ENCODE data around the gene ELF1.
"Not testable (repeated sequence)": the region's sequence is repeated elsewhere in the genome, so short reads cannot be mapped to it uniquely, and the experiment has no call there.

Gene ELF1

DNA sequence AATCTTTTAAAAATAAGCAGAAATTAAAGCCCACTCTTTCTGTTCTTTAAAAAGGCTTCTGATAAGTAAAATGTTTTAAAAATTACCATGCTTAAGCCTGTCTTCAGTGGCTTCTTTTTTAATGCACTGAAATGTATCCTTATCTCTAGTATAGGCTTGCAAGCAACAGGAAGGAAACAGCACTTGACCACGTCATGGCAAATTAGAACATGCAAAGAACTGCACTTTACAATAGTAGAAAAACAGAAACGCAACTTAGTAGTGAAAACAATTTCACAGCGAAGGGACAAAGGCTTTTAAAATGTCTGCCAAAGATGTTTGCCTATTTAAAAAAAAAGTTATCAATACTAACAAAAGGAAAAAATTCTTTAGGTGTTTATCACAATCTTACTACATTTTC is 36.3 kb downstream of the ELF1 start:
- no peak for DNase-seq (ENCODE audit: low spot score)

DNA sequence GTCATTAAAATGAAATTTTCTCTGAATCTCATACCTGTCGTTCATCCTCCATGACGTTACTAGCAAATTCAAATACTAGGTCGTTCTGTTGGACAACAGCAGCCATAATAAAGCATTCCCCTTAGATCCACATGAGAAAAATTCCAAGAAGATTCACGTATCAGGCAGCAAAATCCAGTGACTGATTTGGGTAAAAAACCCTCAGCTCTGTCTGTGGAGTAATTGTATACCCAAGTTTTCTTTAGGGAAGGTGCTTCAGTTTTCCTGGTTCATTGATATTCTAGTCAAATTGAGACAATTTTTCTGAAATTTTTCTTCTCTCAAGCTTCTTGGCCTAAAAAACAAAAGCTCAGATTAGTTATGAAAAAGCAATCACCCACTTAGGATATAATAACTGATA is 37.2 kb downstream of the ELF1 start:
- no peak for DNase-seq (ENCODE audit: low spot score)

DNA sequence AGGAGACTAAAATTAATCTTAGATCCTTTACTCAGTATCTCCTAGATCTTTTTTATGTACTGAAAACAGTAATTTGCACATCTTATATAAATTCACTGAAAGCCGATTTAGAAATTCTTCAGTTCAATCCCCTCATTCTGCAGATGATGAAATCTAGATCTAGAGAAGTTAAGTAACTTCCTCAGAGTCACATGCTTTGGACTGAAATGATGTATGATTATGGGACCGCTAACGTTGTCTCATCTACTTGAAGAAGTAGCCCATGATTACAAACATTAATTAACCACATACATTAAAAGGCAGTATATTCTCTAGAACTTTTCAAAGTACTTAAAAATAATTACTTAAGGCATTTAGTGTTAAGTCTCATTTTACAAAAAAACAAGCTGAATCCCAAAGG is 37.8 kb downstream of the ELF1 start:
- no peak for DNase-seq (ENCODE audit: low spot score)

DNA sequence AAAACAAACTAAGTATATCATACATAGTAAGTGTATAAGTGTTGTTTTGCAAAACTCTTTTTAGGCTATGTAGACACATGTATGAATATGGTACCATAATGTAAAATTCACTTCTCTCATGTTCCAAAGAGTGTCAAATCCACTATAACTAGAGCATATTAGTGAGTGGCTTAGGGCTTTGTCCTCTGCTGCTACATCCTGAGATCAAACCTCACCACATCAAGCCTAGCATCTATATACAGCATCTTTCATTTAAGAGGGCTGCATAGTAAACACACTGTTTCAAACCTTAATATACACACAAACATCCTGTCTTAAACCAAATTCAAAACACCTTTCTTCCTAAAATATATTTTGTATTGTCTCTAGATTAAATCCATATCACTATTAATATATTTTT is 38.7 kb downstream of the ELF1 start:
- no peak for DNase-seq (ENCODE audit: low spot score)

DNA sequence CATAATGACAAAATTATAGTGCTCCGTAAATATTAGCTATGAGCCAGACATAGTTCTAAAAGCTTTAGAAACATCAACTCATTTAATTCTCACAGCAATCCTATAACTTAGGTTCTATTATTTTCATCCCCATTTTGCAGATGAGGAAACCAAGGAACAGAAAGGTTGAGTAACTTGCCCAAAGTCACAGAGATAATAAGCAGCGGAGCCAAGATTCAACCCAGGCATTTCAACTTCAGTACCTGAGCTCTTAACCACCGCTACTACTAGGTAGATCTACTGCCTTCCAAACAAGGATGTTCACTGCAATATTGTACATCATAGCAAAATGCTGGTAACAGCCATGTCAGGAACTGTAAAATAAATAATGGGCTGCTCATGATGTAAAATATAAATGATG is 39.9 kb downstream of the ELF1 start:
- DNase-seq (ENCODE audit: low spot score): no peak

DNA sequence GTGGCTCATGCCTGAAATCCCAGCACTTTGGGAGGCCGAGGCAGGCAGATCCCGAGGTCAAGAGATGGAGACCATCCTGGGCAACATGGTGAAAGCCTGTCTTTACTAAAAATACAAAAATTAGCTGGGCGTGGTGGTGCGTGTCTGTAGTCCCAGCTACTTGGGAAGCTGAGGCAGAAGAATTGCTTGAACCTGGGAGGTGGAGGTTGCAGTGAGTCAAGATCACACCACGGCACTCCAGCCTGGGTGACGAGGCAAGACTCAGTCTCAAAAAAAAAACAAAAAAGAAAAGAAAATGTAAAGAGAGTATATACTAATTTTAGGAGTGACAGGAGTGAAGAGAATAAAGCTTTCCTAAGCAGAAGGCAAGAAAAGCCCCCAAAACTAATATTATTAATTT is 41.0 kb downstream of the ELF1 start:
- not testable (repeated sequence) for DNase-seq (ENCODE audit: low spot score)

DNA sequence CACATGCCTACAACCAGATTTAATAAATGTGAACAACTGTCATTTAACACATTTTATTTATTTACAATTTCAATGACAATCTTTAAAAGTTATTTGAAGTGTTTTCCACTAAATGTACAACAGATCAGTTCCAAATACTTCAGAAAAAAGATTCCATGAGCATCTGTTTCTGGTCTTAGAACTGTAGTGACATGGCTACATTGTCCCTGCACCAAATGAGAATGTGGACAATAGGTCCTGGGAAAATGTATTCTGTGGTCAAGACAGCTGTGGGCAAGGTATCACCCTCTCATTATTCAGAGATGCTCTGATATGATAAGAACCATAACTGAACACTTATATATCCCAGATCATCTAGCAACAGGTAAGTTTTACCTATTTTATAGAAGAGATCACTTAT is 43.7 kb downstream of the ELF1 start:
- DNase-seq (ENCODE audit: low spot score): no peak

DNA sequence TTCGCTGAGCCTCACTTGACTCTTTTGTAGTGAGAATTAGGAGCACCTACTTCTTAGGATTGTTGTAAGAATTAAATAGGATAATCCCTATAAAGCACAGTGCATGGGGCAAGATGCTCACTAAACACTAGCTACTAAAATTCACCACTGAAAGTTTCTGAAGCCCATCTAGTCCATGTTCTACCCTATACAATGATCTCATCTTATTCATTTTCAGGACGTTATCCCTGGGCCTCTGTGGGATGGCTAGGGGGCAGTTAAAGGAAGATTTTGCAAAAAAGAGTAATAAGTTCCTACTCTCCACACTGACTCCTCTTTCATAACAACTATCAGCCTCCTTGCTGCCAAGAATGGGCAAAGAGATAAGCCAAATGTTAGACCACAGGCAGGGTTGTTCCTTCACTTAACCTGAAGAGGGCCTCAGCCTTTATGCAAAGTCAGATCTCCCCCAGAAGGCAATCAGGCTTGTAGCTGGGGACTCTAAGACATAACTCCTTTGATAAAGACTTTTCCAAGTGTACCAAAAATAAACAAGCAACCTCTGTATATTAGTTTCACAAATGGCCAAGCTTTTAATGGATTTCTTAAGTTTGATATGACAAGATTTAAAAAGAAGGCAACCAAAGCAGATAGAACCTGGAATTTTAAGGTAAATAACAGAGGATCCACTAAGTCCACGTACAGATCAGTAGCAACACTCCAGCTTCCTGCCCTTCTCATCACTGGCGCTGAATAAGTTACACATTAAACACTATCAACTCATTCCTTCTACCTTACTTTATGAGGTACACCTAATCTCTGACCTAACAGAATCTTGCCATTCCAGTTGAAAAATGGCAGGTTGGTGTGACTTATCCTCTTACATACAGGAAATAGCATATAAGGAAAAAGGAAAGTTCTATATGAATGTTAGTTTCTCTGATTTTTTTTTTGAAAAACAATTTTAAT is 44.4 kb downstream of the ELF1 start:
- peak; percentile 47 for DNase-seq (ENCODE audit: low spot score)

DNA sequence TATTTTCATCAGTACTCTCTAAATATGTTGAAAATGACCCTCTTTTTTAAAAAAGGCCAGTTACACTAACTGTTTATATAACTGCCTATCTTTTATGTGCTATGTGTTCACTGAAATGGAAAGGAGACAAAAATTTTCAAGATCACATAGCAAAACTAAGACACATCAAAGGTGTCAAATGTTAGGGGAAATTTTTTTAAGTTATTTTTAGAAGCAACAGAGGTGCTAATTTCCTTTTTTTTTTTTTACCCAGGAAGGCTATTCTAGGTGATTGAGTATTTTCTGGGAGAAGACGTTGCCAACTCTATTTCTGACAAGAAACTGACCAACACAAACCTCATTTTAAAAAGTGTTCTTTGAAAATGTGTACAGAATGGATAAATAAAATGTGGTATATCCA is 45.7 kb downstream of the ELF1 start:
- no peak for DNase-seq (ENCODE audit: low spot score)

DNA sequence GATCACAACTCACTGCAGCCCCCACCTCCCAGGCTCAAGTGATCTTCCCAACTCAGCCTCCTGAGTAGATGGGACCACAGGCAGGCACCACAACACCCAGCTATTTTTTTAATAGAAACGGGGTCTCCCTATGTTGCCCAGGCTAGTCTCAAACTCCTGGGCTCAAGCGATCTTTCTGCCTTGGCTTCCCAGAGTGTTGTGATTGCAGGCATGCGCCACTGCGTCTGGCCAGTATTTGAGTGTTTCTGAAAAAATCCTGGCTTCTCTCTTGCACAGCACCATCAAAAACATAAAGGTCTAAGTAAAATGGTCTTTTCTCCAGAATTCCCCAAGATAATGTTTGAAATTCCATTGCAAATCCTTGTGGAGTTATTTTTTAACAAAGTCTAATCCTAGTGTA is 47.8 kb downstream of the ELF1 start:
- DNase-seq (ENCODE audit: low spot score): no peak

DNA sequence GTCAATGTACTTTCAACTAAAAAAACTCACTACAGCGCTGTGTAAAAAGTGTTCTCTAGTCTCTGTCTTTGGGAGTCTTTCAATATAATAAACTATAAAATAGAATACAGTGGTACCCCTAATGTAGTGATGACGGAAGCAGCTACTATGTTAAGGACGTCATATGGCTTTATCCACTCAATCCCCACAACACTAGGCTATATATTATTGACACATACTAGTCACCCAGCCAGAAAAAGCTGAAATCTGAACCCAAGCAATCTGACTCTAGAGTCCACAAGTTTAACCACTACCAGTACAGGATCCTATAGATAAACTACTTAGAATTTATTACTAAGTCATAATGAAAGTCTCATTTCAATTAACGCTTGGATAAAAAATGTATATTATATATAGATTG is 48.3 kb downstream of the ELF1 start:
- DNase-seq (ENCODE audit: low spot score): no peak

DNA sequence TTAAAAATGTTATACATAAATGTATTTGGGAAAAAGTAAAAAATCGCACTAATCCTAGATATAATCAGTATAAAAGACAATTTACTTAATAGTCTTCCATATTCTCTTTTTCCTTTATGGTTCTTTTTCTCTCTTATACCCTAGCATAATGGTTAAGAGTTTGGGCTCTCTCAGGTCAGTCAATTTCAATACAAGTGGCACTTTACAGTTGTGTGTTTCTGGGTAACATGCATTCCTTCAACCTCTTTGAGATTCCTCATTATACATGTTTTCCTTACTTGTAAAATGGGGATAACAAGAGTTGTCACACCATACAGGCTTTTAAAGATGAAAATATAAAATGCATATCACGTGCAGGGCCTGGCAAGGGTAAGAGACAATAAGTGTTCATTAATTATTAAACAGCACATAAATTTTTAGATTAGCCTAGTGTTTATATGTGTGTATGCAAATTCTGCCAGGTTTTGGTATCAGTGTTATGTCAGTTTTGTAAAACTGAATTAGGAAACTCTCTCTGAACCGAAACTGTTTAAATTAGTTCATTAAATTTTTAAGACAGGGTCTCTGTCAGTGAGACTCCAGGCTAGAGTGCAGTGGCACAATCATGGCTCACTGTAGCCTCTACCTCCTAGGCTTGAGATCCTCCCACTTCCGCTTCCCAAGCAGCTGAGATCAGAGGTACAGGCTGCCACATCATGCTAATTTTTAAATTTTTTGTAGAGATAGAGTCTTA is 49.8 kb downstream of the ELF1 start:
- DNase-seq (ENCODE audit: low spot score): no peak

DNA sequence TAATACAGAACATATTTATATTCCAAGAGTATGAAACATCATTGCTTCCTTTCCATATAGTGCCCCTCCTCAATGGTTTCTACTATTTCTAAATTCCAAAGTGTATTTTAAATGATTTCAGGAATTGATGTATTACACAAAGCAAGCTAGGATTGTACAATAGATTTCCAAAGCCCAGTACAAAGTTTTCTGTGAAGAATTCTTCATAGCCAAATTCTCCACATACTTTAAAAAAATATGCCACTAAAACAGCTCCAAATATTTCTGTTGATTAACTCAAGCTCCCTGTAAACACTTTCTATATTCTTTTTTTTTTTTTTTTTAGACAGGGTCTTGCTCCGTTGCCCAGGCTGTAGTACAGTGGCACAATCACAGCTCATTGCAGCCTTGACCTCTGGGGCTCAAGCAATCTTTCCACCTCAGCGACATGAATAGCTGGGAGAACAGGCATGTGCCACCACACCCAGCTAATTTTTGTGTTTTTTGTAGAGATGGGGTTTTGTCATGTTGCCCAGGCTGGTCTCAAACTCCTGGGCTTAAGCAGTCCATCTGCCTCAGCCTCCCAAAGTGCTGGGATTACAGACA is 50.6 kb downstream of the ELF1 start:
- DNase-seq (ENCODE audit: low spot score): no peak

DNA sequence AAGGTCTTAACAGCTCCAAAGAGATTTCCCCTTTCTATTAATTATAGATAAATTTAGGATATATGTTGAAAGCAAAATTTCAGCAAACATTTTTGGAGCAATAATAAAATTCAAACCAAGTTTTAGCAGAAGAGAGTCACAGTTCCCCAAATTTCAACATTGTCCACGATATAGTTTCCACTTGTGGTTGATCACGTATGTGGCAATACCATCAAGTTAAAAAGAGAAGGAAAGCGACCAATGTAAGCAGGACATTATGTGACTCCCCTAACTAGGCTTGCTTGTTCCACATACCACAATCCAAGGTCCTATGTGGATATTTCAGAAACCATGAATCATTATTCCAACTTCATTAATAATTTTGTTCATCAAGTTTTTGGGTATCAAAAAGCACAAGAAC is 52.8 kb downstream of the ELF1 start:
- no peak for DNase-seq (ENCODE audit: low spot score)

DNA sequence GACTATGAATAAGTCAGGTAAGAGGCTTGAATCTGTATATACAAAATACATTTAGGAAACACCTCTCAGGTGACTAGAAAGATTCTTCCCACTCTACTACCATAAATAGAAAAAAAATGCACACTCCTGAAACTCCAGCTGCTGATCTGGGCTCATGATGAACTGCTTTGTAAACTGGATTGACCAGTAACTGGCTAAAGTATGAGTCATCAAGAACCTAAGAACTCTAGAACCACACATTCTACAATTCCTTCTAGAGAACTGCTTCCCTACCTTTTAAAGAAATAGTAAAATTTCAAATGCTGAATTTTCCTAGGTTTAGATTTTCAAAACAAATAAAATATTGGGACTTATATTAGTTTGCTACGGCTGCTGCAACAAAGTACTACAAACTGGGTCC is 55.2 kb downstream of the ELF1 start:
- DNase-seq (ENCODE audit: low spot score): peak; percentile 63

DNA sequence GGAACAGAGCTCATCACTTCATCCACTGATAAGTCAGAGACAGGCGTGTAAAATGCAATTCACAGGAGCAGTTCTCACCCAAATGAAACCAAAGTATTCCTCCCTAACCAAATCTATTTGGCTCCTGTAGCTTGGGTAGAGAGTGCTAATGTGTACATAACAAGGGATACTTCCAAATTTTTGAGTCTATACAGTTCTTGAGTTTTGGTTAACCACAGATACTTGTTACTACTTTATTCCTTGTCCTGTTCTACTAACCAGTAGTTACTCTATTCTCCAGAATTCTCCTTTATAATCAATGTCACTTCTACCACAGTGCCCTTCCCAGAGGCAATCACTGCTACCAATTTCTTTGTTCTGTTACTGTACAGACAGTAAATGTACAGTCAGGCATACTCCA is 57.3 kb downstream of the ELF1 start:
- DNase-seq (ENCODE audit: low spot score): no peak

DNA sequence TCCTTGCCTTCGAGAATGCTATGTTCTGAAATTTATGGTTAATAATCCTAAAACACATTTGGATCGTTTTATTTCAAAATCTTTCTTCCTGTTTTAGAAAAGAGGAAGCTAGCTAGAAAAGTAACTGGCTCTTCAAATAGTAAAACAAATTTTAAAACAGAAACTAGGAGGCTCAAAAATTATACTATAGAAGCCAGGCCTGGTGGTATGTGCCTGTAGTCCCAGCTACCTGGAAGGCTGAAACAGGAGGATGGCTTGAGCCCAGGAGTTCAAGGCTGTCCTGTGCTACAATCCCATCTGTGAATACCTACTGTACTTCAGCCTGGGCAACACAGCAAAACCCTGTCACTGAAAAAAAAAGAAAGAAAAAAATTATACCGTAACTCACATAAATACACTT is 57.9 kb downstream of the ELF1 start:
- DNase-seq (ENCODE audit: low spot score): no peak

DNA sequence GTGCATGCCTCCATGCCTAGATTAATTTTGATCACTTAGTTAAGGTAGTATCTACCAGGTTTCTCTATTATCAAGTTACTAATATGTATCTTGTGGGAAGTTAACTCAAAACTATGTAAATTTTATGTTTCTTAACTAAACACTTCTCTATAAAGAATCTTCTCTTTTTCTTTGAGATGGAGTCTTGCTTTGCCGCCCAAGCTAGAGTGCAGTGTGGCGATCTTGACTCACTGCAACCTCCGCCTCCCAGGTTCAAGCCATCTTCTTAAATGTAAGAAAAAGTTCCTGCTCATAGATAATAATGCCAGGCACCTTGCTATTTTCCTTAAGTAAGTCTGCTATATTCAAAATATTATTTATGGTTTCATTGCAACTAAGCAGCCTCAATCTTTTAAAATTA is 58.4 kb downstream of the ELF1 start:
- no peak for DNase-seq (ENCODE audit: low spot score)

DNA sequence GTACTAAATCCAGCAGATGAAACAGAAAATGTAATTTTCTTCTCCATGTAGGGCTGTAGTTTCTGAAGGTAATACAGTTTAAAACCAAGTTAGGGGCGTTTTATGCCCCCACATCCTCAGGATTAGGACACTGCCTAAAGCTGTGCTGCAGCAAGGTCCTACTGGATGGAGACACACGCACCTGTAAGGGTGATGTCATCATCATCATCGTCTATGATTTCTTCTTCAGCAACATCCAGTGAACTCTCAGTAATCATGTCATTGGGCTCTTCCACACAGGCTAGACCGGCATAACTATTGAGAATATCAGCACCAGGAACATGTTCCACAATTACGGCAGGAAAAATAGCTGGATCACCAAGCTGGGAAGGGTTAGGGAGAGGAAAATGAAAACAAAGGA is 60.5 kb downstream of the ELF1 start:
- DNase-seq (ENCODE audit: low spot score): no peak

DNA sequence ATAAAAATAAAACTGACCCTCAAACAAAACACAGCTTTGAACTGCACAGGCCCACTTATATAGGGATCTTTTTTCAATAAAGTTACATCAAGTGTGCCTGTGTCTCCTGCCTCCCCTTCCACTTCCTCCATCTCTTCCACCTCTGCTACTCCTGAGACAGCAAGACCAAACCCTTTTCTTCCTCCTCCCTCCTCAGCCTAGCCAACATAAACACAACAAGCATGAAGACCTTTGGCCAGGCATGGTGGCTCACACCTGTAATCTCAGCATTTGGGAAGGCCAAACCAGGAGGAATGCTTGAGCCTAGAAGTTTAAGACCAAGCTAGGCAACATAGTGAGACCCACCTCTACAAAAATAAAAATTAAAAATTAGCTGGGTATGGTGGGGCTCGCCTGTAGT is 72.6 kb downstream of the ELF1 start:
- no peak for DNase-seq (ENCODE audit: low spot score)

DNA sequence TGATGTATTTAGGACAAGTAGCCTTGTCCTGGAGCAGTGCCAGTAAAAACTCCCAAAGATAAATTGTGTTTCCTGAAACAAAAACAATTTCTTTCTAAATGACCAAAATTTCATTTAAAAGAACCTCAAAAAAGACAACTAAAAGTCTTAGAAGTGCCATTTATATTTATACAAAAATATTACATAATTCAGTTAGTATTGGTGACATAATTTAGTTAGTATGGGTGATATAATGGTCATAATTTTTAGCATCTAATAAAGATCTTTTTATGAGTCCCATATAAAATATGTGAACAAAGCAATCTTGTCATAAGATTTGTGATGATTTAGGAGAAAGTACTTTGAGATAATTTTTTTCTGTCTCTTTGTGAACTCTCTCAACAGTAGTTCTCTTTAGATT is 76.0 kb downstream of the ELF1 start:
- no peak for DNase-seq (ENCODE audit: low spot score)

DNA sequence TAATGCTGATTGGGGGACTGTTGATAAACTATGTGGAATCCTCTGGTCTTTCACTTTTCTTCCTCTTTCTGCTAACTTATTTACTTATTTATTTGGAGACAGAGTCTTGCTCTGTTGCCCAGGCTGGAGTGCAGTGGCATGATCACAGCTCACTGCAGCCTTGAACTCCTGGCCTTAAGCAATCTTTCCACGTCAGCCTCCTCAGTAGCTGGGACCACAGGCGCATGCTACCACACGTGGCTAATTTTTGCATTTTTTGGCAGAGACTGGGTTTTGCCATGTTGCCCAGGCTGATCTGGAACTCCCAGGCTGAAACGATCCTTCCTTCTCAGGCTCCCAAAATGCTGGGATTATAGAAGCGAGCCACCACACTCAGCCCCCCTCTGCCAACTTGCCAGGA is 77.5 kb downstream of the ELF1 start:
- no peak for DNase-seq (ENCODE audit: low spot score)

DNA sequence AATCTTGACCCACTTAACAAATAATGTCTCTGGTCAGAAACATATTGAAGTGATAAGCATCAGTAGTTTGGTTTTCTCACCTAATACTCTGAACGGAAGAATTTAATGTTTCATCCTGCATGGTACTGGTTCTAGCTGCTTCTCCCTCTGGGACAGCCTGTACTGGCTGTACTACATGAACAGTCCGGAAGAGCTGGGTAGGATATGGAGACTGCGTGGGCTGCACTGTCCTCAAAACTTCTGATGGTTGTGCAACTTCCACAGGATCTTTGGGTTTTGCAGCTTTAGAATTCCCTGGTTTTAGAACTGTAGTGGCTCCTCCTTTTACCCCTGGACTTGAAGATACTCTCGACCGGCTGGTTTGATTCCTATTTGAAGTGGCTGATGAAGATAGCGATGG is 78.3 kb downstream of the ELF1 start:
- DNase-seq (ENCODE audit: low spot score): no peak

All from RKO (cell line).